Smooth muscle cell (in vitro differentiated cells): ENCODE results near the gene CALHM4. TPM values are rescaled to one million over a fixed set of nuclear protein-coding genes. Genes with fewer than 3 reads are reported as not detected.
A peak's percentile ranks its signal among the peaks of the same experiment; 100 is the strongest.

ENCODE experiments used
- DNase-seq: peaks from one replicate; lab custom pipeline; 2025; ENCODE audit not compliant: unreplicated experiment; lab: John Stamatoyannopoulos, UW
- H2AFZ ChIP-seq: fragments of 200-600 bp; sonication (generic); 2 replicates; pipeline ENCODE4 v1.6.0; 2016; ENCODE audit warnings: antibody characterized with exemption, low read depth, mild to moderate bottlenecking
- H3F3A ChIP-seq: fragments of 200-600 bp; sonication (generic); 2 replicates; pipeline ENCODE4 v1.6.0; 2017; ENCODE audit warnings: antibody characterized with exemption, low read depth
- H3K27ac ChIP-seq: fragments of 200-600 bp; sonication (generic); 2 replicates; pipeline ENCODE4 v1.5.1; 2016; ENCODE audit warnings: low read depth, mild to moderate bottlenecking
- H3K27me3 ChIP-seq: fragments of 200-600 bp; sonication (generic); 2 replicates; pipeline ENCODE4 v1.6.1; 2016; ENCODE audit warnings: low read depth, mild to moderate bottlenecking
- H3K36me3 ChIP-seq: fragments of 200-600 bp; sonication (generic); 2 replicates; pipeline ENCODE4 v1.5.1; 2016; ENCODE audit warnings: low read depth
- H3K4me1 ChIP-seq: fragments of 200-600 bp; sonication (generic); 2 replicates; pipeline ENCODE4 v1.5.1; 2016; ENCODE audit warnings: low read depth
- H3K4me2 ChIP-seq: fragments of 200-600 bp; sonication (generic); 2 replicates; pipeline ENCODE4 v1.6.0; 2016; ENCODE audit warnings: mild to moderate bottlenecking
- H3K4me3 ChIP-seq: fragments of 200-600 bp; sonication (generic); 2 replicates; pipeline ENCODE4 v1.5.1; 2016; ENCODE audit warnings: mild to moderate bottlenecking
- H3K79me2 ChIP-seq: fragments of 200-600 bp; sonication (generic); 2 replicates; pipeline ENCODE4 v1.6.0; 2016; ENCODE audit warnings: low read depth, mild to moderate bottlenecking
- H3K9ac ChIP-seq: fragments of 200-600 bp; sonication (generic); 2 replicates; pipeline ENCODE4 v1.6.0; 2016; ENCODE audit warnings: low read depth
- H3K9me3 ChIP-seq: fragments of 200-600 bp; sonication (generic); replicated peaks from 2 replicates; pipeline ENCODE4 v1.5.1; 2016; ENCODE audit warnings: low read depth
- H4K20me1 ChIP-seq: fragments of 200-600 bp; sonication (generic); 2 replicates; pipeline ENCODE4 v1.6.0; 2016; ENCODE audit warnings: low read depth
- CTCF ChIP-seq: fragments of 200-600 bp; sonication (generic); IDR thresholded peaks from 2 replicates; pipeline ENCODE4 v1.5.1; 2017; ENCODE audit warnings: borderline replicate concordance, mild to moderate bottlenecking, antibody characterized with exemption; ENCODE audit not compliant: insufficient read depth, poor library complexity, severe bottlenecking
- WGBS: methylation state at CpG from one replicate; pipeline ENCODE4 v1.1.7; 2016; ENCODE audit warnings: low lambda C conversion rate; 5-methylcytosine and 5-hydroxymethylcytosine counted together
- polyA plus RNA-seq: library from polyadenylated mRNA; unstranded; fragments of >200 nt; fragmentation: Nextera tagmentation; extraction: Ambion mirVana; gene quantifications from 2 replicates; pipeline ENCODE4 v1.2.1, GENCODE V29; 2016
- total RNA-seq: library from RNA; depleted of rRNA; stranded (reverse); fragments of >200 nt; gene quantifications from 2 replicates; pipeline ENCODE4 v1.2.3, GENCODE V29; 2014

The CALHM4 gene
- total and polyA plus RNA-seq, 2 experiments from 2014 or later = not detected

GRCh38 chr6:116530436-116530835, 23.1 kb upstream of the CALHM4 start:
- no peaks in the 10 kb centered on the region for H3K36me3 ChIP-seq
- TF ChIP-seq CTCF = no peak
- no peaks in the 10 kb centered on the region for H3F3A ChIP-seq
- H3K9ac ChIP-seq = no peak overlapping the region
- no peaks in the 10 kb centered on the region for H3K27me3 ChIP-seq
- no peaks in the 10 kb centered on the region for H3K79me2 ChIP-seq
- peaks cover 20% of the 10 kb centered on the region for H3K4me1 ChIP-seq
- H3K4me2 ChIP-seq = peak overlapping the region; percentile 38
- peak overlapping the region; percentile 31 for H2AFZ ChIP-seq
- 41% methylated on average over 2 of the region's 2 CpGs for WGBS
- H3K27ac ChIP-seq = no peak overlapping the region
- no peaks in the 10 kb centered on the region for H3K9me3 ChIP-seq
- H3K4me3 ChIP-seq = no peak overlapping the region
- H4K20me1 ChIP-seq = no peaks in the 10 kb centered on the region
- no peak for DNase-seq

DNA sequence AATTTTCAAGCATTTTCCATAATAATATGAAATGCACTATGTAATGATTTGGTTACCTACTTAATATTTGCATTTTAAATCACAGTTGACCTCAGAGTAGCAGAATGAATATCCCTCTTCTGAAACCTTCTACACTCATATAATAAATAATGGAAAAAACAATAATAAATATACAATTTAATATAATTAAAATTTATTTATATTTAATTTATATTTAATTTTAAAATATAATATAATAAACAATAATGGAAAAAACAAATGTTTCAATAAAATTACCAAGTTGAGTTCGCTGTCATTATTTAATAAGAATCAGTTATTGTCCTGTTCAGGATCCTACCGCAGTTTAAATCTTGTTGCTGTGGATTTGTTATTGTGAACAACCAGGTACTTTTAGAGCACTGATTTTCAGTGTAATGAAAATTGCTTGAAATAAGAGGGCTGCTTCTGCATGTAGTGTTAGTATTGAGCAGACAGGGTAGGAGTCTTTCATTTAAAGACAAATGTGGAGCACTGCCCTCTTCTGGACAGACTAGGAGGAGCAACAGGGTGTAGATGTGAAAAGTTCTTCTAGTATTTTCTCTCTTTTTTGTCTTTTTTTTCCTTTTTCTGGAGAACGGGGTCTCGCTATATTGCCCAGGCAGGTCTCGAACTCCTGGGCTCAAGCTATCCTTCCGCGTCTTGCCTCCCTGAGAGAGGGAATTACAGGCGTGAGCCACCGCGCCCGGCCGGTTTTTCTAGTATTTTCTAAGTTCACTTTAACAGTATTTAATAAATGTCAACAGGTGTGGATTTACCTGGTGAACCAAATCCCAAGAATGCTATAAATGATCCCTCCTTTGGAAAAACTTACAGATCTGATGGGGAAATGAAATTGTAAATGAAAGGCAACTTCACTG, 21.6 kb upstream of the CALHM4 start:
- Histone ChIP-seq H3K36me3 (no peaks in the 10 kb centered on the region), H3K79me2 (no peaks in the 10 kb centered on the region), H3K4me1 (peaks cover 20% of the 10 kb centered on the region), H3K4me2 (no peak overlapping the region), H3F3A (no peaks in the 10 kb centered on the region), H3K27ac (no peak overlapping the region), H3K9me3 (no peaks in the 10 kb centered on the region), H4K20me1 (no peaks in the 10 kb centered on the region), H3K4me3 (no peak overlapping the region), H3K9ac (no peak overlapping the region), H3K27me3 (no peaks in the 10 kb centered on the region), H2AFZ (peak overlapping the region; percentile 57)
- peak; percentile 79 for TF ChIP-seq CTCF
- WGBS = 84% methylated on average over 12 of the region's 12 CpGs
- DNase-seq = no peak

- Histone ChIP-seq H3K79me2 (no peaks in the 10 kb centered on the region), H3F3A (no peaks in the 10 kb centered on the region), H3K27me3 (no peaks in the 10 kb centered on the region), H3K9ac (no peak overlapping the region), H3K4me2 (no peak overlapping the region), H3K4me3 (no peak overlapping the region), H2AFZ (peak overlapping the region; percentile 57), H4K20me1 (no peaks in the 10 kb centered on the region), H3K9me3 (no peaks in the 10 kb centered on the region), H3K27ac (no peak overlapping the region), H3K36me3 (no peaks in the 10 kb centered on the region), H3K4me1 (peaks cover 19% of the 10 kb centered on the region)
- TF ChIP-seq CTCF = no peak
- 60% methylated on average over 9 of the region's 9 CpGs for WGBS
- no peak for DNase-seq
These were observed 20.2 kb upstream of the CALHM4 start for GRCh38 chr6:116533233-116533957.
